ENCODE results near the gene RIN3. TPM values are rescaled to one million over a fixed set of nuclear protein-coding genes. Genes with fewer than 3 reads are reported as not detected.

The RIN3 gene
- total RNA-seq, 1 experiment from 2014 or later: 1.5 TPM

DNA sequence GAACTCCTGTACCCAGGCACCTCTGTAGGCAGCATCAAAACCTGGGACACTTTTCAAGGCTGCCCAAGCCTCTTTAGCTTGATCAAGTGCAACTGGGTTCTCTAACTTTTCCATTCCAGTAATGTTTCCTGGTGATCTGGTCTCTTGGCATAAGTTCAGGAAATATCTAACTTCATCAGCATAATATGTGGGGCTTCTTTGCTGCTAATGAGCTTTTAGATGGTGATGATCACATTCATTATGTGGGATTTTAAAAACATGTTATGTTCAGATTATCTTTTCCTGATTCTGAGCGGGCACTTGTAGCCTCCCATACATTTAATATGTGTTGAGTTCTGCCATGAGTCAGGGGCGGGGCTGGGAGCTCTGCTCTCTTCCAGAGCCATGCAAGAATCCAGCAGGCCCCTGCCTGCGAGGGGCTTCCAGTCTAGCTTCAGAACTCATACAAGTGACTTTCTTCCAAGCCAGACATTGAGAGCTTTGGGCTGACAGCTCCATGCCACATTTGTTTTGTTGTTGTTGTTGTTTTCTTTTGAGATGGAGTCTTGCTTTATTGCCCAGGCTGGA is 39.5 kb upstream of the RIN3 start:
- no CpG with 5 or more reads among the region's 3 CpGs for WGBS (ENCODE audit: extremely low coverage, insufficient read length, low lambda C conversion rate)
- no peak overlapping the region for H3K27ac Mint-ChIP-seq
- Histone ChIP-seq H3K14ac (ENCODE audit: insufficient read depth, low read length) (no peak overlapping the region), H2BK20ac (ENCODE audit: low read depth, low read length, poor library complexity, severe bottlenecking) (no peak overlapping the region), H2AK5ac (ENCODE audit: insufficient read length, low read length) (no peak overlapping the region), H3K79me2 (ENCODE audit: insufficient read depth, low read length) (no peaks in the 10 kb centered on the region), H4K8ac (replicated peaks; ENCODE audit: insufficient read length, low read depth, low read length) (no peak overlapping the region), H2AFZ (ENCODE audit: low read length) (no peak overlapping the region), H3K23me2 (ENCODE audit: insufficient read length, low read depth, low read length, poor library complexity, severe bottlenecking) (no peaks in the 10 kb centered on the region), H4K5ac (ENCODE audit: insufficient read length, low read depth, low read length) (no peak overlapping the region), H3K23ac (ENCODE audit: insufficient read length, low read depth, low read length) (no peak overlapping the region), H3K9ac (ENCODE audit: extremely low read depth, insufficient read length, low read length) (no peak overlapping the region), H3K27ac (ENCODE audit: insufficient read length, low read depth, low read length) (no peak overlapping the region), H3K18ac (ENCODE audit: insufficient read length, low read depth, low read length) (no peak overlapping the region), H3K27me3 (ENCODE audit: insufficient read depth, low read length) (no peaks in the 10 kb centered on the region; the same call in 1 of the 2 replicates), H3K9me3 (ENCODE audit: control insufficient read depth, low read depth, low read length) (no peaks in the 10 kb centered on the region), H2BK120ac (ENCODE audit: low read depth, low read length, poor library complexity, severe bottlenecking) (no peak overlapping the region), H2BK15ac (ENCODE audit: low read depth, low read length) (no peak overlapping the region), H3K79me1 (ENCODE audit: insufficient read depth, low read depth, low read length, poor library complexity, severe bottlenecking) (no peaks in the 10 kb centered on the region), H4K91ac (ENCODE audit: insufficient read length, low read depth, low read length) (no peak overlapping the region), H2BK12ac (ENCODE audit: insufficient read length, low read depth, low read length) (no peak overlapping the region), H4K20me1 (ENCODE audit: control insufficient read depth, insufficient read depth, insufficient read length) (no peaks in the 10 kb centered on the region), H3T11ph (ENCODE audit: low read length) (no peak overlapping the region), H3K56ac (ENCODE audit: insufficient read length, low read depth, low read length) (no peak overlapping the region), H2BK5ac (ENCODE audit: insufficient read length, low read length) (no peak overlapping the region), H3K4me2 (ENCODE audit: insufficient read depth, insufficient read length, low read length) (no peak overlapping the region), H3K4ac (ENCODE audit: low read depth, low read length) (no peak overlapping the region), H3K4me1 (ENCODE audit: insufficient read depth, low read length) (peaks cover 11% of the 10 kb centered on the region)
- H3K9me3 Mint-ChIP-seq: peaks cover 10 to 12% of the 10 kb centered on the region in 2 experiments
- peaks cover 0 to 10% (median 0%) of the 10 kb centered on the region in 3 experiments; a peak in 4 of 7 replicates for H3K36me3 Mint-ChIP-seq (ENCODE audit: insufficient read depth in 1 of 3, low read depth in 3 of 3)
- TF ChIP-seq, protein P1, sequence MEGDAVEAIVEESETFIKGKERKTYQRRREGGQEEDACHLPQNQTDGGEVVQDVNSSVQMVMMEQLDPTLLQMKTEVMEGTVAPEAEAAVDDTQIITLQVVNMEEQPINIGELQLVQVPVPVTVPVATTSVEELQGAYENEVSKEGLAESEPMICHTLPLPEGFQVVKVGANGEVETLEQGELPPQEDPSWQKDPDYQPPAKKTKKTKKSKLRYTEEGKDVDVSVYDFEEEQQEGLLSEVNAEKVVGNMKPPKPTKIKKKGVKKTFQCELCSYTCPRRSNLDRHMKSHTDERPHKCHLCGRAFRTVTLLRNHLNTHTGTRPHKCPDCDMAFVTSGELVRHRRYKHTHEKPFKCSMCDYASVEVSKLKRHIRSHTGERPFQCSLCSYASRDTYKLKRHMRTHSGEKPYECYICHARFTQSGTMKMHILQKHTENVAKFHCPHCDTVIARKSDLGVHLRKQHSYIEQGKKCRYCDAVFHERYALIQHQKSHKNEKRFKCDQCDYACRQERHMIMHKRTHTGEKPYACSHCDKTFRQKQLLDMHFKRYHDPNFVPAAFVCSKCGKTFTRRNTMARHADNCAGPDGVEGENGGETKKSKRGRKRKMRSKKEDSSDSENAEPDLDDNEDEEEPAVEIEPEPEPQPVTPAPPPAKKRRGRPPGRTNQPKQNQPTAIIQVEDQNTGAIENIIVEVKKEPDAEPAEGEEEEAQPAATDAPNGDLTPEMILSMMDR (conservative IDR thresholded peaks at IDR 0.05): no peak
- peaks cover 38 to 39% of the 10 kb centered on the region in 2 experiments for H3K4me1 Mint-ChIP-seq
- no peak for DNase-seq
- peaks cover 4% of the 10 kb centered on the region for H3K27me3 Mint-ChIP-seq (ENCODE audit: low read depth)
- H3K4me3 Mint-ChIP-seq: no peak overlapping the region
